GM18505 (cell line): ENCODE measurements around the gene CH25H.

Experiments
- ATAC-seq: cut with Tn5 transposase; IDR thresholded peaks from one replicate; pipeline ENCODE4 v1.9.1; 2021; ENCODE audit not compliant: unreplicated experiment
- POLR2A ChIP-seq: IDR thresholded peaks from 4 replicates; pipeline ENCODE4 v1.6.1; 2011; ENCODE audit warnings: borderline replicate concordance; ENCODE audit not compliant: insufficient read depth, insufficient read length; ENCODE audit errors: extremely low read depth

Gene CH25H

GRCh38 chr10:89241486-89242344 is 34.6 kb upstream of the CH25H start:
- no peak for ATAC-seq
- no peak for TF ChIP-seq POLR2A

DNA sequence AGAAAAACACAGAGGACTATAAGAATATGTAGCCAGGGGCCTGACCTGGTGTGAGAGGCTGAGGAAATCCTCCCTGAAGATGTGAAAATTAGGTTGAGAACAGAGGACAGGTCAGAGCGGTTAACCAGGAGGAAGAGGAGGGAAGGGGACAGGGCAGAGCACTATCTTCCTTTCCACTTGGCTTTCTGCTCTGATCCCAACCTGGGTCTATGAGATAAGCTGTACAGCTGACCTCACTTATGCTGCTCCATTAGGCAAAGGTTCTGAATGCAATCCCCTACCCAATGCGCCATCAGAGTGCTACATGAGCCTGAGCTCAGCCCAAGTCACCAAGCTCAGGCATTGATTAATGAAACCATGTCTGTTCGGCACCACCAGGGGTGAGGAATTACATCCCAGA is 33.9 kb upstream of the CH25H start:
- ATAC-seq, result no peak
- TF ChIP-seq POLR2A, result no peak

- ATAC-seq, result no peak
- TF ChIP-seq POLR2A, result no peak
Observed at GRCh38 chr10:89240519-89240918, 33.4 kb upstream of the CH25H start.

- no peak for TF ChIP-seq POLR2A
- no peak for ATAC-seq
Observed at GRCh38 chr10:89238956-89239644, 32.0 kb upstream of the CH25H start.

- TF ChIP-seq POLR2A, result no peak
- no peak for ATAC-seq
Observed at GRCh38 chr10:89237849-89238248, 30.7 kb upstream of the CH25H start.

GRCh38 chr10:89236226-89236797 is 29.2 kb upstream of the CH25H start:
- no peak for TF ChIP-seq POLR2A
- no peak for ATAC-seq

DNA sequence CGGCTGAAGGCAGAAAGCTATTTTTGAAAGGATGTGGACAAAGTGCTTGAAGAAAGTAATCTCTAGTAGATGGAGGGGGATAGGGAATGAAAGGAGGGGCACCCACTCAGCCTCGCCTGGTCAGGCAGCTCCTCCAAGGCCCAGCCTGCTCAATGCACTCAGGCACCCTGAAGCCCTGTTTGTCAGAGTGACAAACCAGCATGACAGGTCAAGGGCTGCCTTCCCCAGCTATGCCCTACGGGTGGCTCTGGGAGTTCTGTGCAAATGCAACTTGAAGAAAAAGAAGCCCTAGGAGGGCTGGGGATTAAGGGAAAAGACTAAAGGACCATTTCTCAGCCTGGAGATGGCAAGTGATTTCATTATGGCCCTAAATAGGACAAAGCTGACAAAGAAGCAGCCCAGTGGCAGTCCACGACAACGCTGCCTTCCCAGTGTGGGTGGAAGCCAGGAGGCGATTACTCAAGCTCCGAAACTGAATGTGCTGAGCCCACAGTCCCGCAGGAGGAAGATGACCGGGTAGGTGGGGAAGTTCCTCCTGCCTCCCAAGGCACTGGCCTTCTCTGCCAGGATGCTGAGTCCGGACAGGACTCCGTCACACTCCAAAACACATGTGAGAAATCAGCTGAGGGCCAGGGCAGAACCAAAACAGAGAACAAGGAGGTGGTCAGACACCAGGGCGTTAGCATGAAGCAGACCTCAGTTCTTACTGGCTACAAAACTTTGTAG is 28.1 kb upstream of the CH25H start:
- ATAC-seq, result no peak
- no peak for TF ChIP-seq POLR2A

DNA sequence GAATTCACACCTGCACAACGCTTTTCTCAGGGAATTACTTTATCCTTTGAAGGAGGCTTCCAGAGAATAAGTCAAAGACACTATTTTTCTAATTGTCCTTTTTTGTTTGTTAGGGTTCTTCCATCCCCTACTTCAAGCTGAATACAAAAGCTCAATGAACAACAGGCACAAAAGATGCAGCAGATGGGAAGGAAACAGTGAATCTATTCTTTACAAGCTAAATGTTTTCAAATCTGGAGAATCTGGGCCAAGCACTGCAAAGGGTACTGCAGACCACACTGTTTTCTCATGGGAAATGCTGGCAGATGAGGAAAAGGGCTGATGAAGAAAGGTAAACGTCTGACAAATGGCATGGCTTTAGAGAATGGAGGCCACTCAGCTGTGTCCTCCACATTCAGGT is 25.9 kb upstream of the CH25H start:
- no peak for TF ChIP-seq POLR2A
- ATAC-seq, result no peak

DNA sequence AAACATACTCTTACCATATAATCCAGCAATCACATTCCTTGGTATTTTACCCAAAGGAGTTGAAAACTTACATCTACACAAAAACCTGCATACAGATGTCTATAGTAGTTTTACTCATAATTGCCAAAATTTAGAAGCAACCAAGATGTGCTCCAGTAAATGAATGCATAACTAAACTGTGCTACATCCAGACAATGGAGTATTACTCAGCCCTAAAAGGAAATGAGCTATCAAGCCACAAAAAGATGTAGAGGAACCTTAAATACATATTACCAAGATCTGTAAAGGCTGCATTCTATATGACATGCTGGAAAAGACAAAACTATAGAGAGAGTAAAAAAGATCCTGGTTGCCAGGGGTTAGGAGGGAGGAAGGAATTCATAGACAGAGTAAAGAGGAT is 21.8 kb upstream of the CH25H start:
- no peak for ATAC-seq
- TF ChIP-seq POLR2A, result no peak

- ATAC-seq, result no peak
- TF ChIP-seq POLR2A, result no peak
Observed at GRCh38 chr10:89228146-89228545, 21.0 kb upstream of the CH25H start.

GRCh38 chr10:89226891-89227290 is 19.8 kb upstream of the CH25H start:
- TF ChIP-seq POLR2A, result no peak
- ATAC-seq, result no peak

DNA sequence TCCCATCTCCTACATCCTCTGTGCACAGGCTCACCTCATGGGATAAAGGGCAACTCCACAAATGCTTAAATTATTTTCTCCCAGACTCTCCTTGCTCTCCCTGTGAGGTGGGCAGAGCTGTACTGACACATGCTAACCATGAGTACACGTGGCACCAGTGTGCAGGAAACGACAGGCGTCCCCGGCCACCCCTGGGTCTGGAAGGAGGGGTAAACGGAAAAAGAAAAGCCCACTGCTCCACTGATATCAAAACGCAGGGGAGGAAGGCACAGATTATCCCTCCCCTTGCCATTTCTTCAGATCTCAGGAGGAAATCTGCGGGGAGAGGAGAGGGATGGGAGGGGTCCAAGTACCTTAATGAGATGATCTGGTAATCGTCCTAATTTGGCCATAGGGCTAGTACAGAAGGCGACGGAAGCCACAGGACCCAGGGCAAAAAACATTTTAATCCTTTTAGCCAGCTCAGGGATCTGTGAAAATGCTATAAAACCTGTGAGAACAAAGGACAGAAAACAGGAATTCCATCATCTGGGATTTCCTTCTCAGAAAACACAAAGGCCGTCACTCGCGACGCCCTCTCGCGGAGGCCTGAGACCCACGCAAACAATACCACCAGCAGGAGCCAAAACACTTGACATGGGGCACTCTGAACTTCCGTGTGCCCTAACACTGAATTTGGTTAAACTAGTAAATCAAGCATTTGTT is 17.8 kb upstream of the CH25H start:
- no peak for ATAC-seq

GRCh38 chr10:89221919-89222318 is 14.8 kb upstream of the CH25H start:
- no peak for TF ChIP-seq POLR2A
- no peak for ATAC-seq

More for the DNA sequence above, 17.8 kb upstream of the CH25H start:
- TF ChIP-seq POLR2A, result no peak

GRCh38 chr10:89219513-89220218 is 12.5 kb upstream of the CH25H start:
- no peak for ATAC-seq
- TF ChIP-seq POLR2A, result no peak
